H9 (cell line): ENCODE results near the gene RAB15. TPM values are rescaled to one million over a fixed set of nuclear protein-coding genes. Genes with fewer than 3 reads are reported as not detected.

ENCODE experiments used
- DNase-seq: peaks from one replicate; pipeline ENCODE4 v3.0.0-alpha.2; 2017
- H2AFZ ChIP-seq: one replicate; pipeline ENCODE4 v1.6.1; 2013; ENCODE audit warnings: mild to moderate bottlenecking, low read length, control low read depth, moderate library complexity
- H2AK5ac ChIP-seq: 2 replicates; pipeline ENCODE4 v1.6.1; 2013; ENCODE audit warnings: low read length, control low read depth, mixed read lengths; ENCODE audit not compliant: insufficient read length
- H2BK120ac ChIP-seq: one replicate; pipeline ENCODE4 v1.6.1; 2013; ENCODE audit warnings: low read depth, mild to moderate bottlenecking, low read length, control low read depth, inconsistent platforms; ENCODE audit not compliant: poor library complexity, severe bottlenecking
- H2BK12ac ChIP-seq: 2 replicates; pipeline ENCODE4 v1.6.1; 2013; ENCODE audit warnings: low read length, control low read depth, mixed read lengths, low read depth; ENCODE audit not compliant: insufficient read length
- H2BK15ac ChIP-seq: 2 replicates; pipeline ENCODE4 v1.6.1; 2013; ENCODE audit warnings: low read depth, low read length, control low read depth
- H2BK20ac ChIP-seq: one replicate; pipeline ENCODE4 v1.6.1; 2013; ENCODE audit warnings: low read depth, mild to moderate bottlenecking, low read length, control low read depth, inconsistent platforms; ENCODE audit not compliant: poor library complexity, severe bottlenecking
- H2BK5ac ChIP-seq: 2 replicates; pipeline ENCODE4 v1.6.1; 2013; ENCODE audit warnings: low read length, control low read depth, mixed read lengths; ENCODE audit not compliant: insufficient read length
- H3K14ac ChIP-seq: 2 replicates; pipeline ENCODE4 v1.6.1; 2013; ENCODE audit warnings: low read length, control low read depth; ENCODE audit not compliant: insufficient read depth
- H3K18ac ChIP-seq: 2 replicates; pipeline ENCODE4 v1.6.1; 2013; ENCODE audit warnings: low read depth, mild to moderate bottlenecking, mixed read lengths, low read length, control low read depth; ENCODE audit not compliant: insufficient read length
- H3K23ac ChIP-seq: 2 replicates; pipeline ENCODE4 v1.6.1; 2013; ENCODE audit warnings: low read length, control low read depth, mixed read lengths, low read depth; ENCODE audit not compliant: insufficient read length
- H3K23me2 ChIP-seq: 2 replicates; pipeline ENCODE4 v1.6.1; 2013; ENCODE audit warnings: low read depth, mild to moderate bottlenecking, mixed read lengths, low read length, control low read depth; ENCODE audit not compliant: insufficient read length, poor library complexity, severe bottlenecking
- H3K27ac ChIP-seq: 2 replicates; pipeline ENCODE4 v1.5.1; 2013; ENCODE audit warnings: low read length, control low read depth, mixed read lengths, low read depth; ENCODE audit not compliant: insufficient read length
- H3K27me3 ChIP-seq: 2 replicates; pipeline ENCODE4 v1.6.1; 2013; ENCODE audit warnings: low read length, control low read depth, inconsistent platforms; ENCODE audit not compliant: insufficient read depth
- H3K4ac ChIP-seq: 2 replicates; pipeline ENCODE4 v1.6.1; 2013; ENCODE audit warnings: low read depth, mild to moderate bottlenecking, control low read depth, inconsistent platforms, low read length, moderate library complexity
- H3K4me1 ChIP-seq: 2 replicates; pipeline ENCODE4 v1.6.1; 2013; ENCODE audit warnings: low read length, control low read depth, inconsistent platforms; ENCODE audit not compliant: insufficient read depth
- H3K4me2 ChIP-seq: 2 replicates; pipeline ENCODE4 v1.6.1; 2013; ENCODE audit warnings: low read length, control low read depth, mixed read lengths; ENCODE audit not compliant: insufficient read length, insufficient read depth
- H3K56ac ChIP-seq: 2 replicates; pipeline ENCODE4 v1.6.1; 2013; ENCODE audit warnings: low read depth, mild to moderate bottlenecking, mixed read lengths, low read length, control low read depth; ENCODE audit not compliant: insufficient read length
- H3K79me1 ChIP-seq: 2 replicates; pipeline ENCODE4 v1.6.1; 2013; ENCODE audit warnings: low read depth, mild to moderate bottlenecking, moderate library complexity, low read length, control low read depth, inconsistent platforms; ENCODE audit not compliant: insufficient read depth, poor library complexity, severe bottlenecking
- H3K79me2 ChIP-seq: 2 replicates; pipeline ENCODE4 v1.6.1; 2013; ENCODE audit warnings: low read length, control low read depth, inconsistent platforms; ENCODE audit not compliant: insufficient read depth
- H3K9ac ChIP-seq: 2 replicates; pipeline ENCODE4 v1.6.1; 2013; ENCODE audit warnings: low read length, control low read depth, mixed read lengths; ENCODE audit not compliant: insufficient read length; ENCODE audit errors: extremely low read depth
- H3K9me3 ChIP-seq: one replicate; pipeline ENCODE4 v1.6.1; 2013; ENCODE audit warnings: low read depth, low read length, inconsistent platforms; ENCODE audit not compliant: control insufficient read depth
- H3T11ph ChIP-seq: one replicate; pipeline ENCODE4 v1.6.1; 2013; ENCODE audit warnings: mild to moderate bottlenecking, low read length, control low read depth, inconsistent platforms
- H4K20me1 ChIP-seq: one replicate; pipeline ENCODE4 v1.6.1; 2013; ENCODE audit not compliant: control insufficient read depth, insufficient read length, insufficient read depth
- H4K5ac ChIP-seq: 2 replicates; pipeline ENCODE4 v1.6.1; 2013; ENCODE audit warnings: low read depth, mild to moderate bottlenecking, mixed read lengths, low read length, control low read depth; ENCODE audit not compliant: insufficient read length
- H4K8ac ChIP-seq: replicated peaks from 2 replicates; pipeline ENCODE4 v1.6.1; 2013; ENCODE audit warnings: low read length, control low read depth, mixed read lengths, low read depth; ENCODE audit not compliant: insufficient read length
- H4K91ac ChIP-seq: 2 replicates; pipeline ENCODE4 v1.6.1; 2013; ENCODE audit warnings: low read depth, mild to moderate bottlenecking, moderate library complexity, mixed read lengths, low read length, control low read depth; ENCODE audit not compliant: insufficient read length
- H3K27ac Mint-ChIP-seq, 3 experiments: 2 replicates in 2 of 3; 3 replicates in 1 of 3; pipeline ENCODE4 v1.8.0; 2020 to 2021; ENCODE audit warnings: mixed read lengths in 3 of 3, mild to moderate bottlenecking in 1 of 3, moderate library complexity in 1 of 3
- H3K27me3 Mint-ChIP-seq: 2 replicates; pipeline ENCODE4 v1.8.0; 2021; ENCODE audit warnings: low read depth, mild to moderate bottlenecking, moderate library complexity, mixed read lengths
- H3K36me3 Mint-ChIP-seq, 3 experiments: 2 replicates in 2 of 3; 3 replicates in 1 of 3; pipeline ENCODE4 v1.8.0; 2020 to 2021; ENCODE audit warnings: low read depth in 3 of 3, mixed read lengths in 3 of 3; ENCODE audit not compliant: insufficient read depth in 1 of 3
- H3K4me1 Mint-ChIP-seq, 2 experiments: 2 replicates each; pipeline ENCODE4 v1.8.0; 2020; ENCODE audit warnings: mixed read lengths in 2 of 2
- H3K4me3 Mint-ChIP-seq, 2 experiments: 2 replicates in 1 of 2; 3 replicates in 1 of 2; pipeline ENCODE4 v1.8.0; 2020 to 2021; ENCODE audit warnings: mild to moderate bottlenecking in 2 of 2, mixed read lengths in 2 of 2, moderate library complexity in 1 of 2
- H3K9me3 Mint-ChIP-seq, 2 experiments: 2 replicates in 1 of 2; 3 replicates in 1 of 2; pipeline ENCODE4 v1.8.0; 2020; ENCODE audit warnings: mild to moderate bottlenecking in 2 of 2, mixed read lengths in 2 of 2, moderate library complexity in 1 of 2
- WGBS: extraction: QIAGEN DNeasy Blood & Tissue Kit; methylation state at CpG from one replicate; pipeline ENCODE4 v1.1.7; 2013; ENCODE audit warnings: missing lambda C conversion rate, low lambda C conversion rate, mixed read lengths; ENCODE audit not compliant: insufficient read length; ENCODE audit errors: extremely low coverage; 5-methylcytosine and 5-hydroxymethylcytosine counted together
- total RNA-seq: library from RNA; stranded (reverse); gene quantifications from 2 replicates; pipeline ENCODE4 v1.2.1, GENCODE V29; 2021
- TF ChIP-seq, protein P1 (sequence below): fragments of 200-600 bp; sonication (generic); conservative IDR thresholded peaks from 3 replicates; pipeline ENCODE4 v1.8.0; 2021; ENCODE audit warnings: antibody characterized with exemption, mild to moderate bottlenecking

The RAB15 gene
- total RNA-seq, 1 experiment from 2014 or later = 54.3 TPM

- Histone ChIP-seq H3K9ac (no peak overlapping the region), H3K56ac (no peak overlapping the region), H3K79me2 (no peaks in the 10 kb centered on the region; the same call in 1 of the 2 replicates), H3K23me2 (peaks cover 3% of the 10 kb centered on the region), H3T11ph (no peak overlapping the region), H2BK20ac (no peak overlapping the region), H3K14ac (no peak overlapping the region), H2AFZ (peak overlapping the region; percentile 82), H2AK5ac (no peak overlapping the region), H2BK15ac (no peak overlapping the region), H4K20me1 (no peaks in the 10 kb centered on the region), H3K79me1 (no peaks in the 10 kb centered on the region), H2BK12ac (no peak overlapping the region), H3K27ac (no peak overlapping the region), H2BK120ac (no peak overlapping the region), H4K5ac (no peak overlapping the region), H3K4me1 (peaks cover 4% of the 10 kb centered on the region; the same call in 1 of the 2 replicates), H4K91ac (no peak overlapping the region), H2BK5ac (no peak overlapping the region), H3K18ac (no peak overlapping the region), H3K4ac (no peak overlapping the region), H3K9me3 (no peaks in the 10 kb centered on the region), H4K8ac (no peak overlapping the region), H3K27me3 (no peaks in the 10 kb centered on the region), H3K4me2 (peak overlapping the region; percentile 84), H3K23ac (no peak overlapping the region)
- Mint-ChIP-seq H3K36me3 (peaks cover 0 to under 1% (median 0%) of the 10 kb centered on the region in 3 experiments; a peak in 1 of 7 replicates), H3K9me3 (no peaks in the 10 kb centered on the region), H3K4me3 (peak overlapping the region; percentile 60 to 77), H3K27ac (no peak overlapping the region), H3K27me3 (peaks cover 17% of the 10 kb centered on the region), H3K4me1 (peaks cover 13 to 33% of the 10 kb centered on the region in 2 experiments)
- TF ChIP-seq, protein P1, sequence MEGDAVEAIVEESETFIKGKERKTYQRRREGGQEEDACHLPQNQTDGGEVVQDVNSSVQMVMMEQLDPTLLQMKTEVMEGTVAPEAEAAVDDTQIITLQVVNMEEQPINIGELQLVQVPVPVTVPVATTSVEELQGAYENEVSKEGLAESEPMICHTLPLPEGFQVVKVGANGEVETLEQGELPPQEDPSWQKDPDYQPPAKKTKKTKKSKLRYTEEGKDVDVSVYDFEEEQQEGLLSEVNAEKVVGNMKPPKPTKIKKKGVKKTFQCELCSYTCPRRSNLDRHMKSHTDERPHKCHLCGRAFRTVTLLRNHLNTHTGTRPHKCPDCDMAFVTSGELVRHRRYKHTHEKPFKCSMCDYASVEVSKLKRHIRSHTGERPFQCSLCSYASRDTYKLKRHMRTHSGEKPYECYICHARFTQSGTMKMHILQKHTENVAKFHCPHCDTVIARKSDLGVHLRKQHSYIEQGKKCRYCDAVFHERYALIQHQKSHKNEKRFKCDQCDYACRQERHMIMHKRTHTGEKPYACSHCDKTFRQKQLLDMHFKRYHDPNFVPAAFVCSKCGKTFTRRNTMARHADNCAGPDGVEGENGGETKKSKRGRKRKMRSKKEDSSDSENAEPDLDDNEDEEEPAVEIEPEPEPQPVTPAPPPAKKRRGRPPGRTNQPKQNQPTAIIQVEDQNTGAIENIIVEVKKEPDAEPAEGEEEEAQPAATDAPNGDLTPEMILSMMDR = peak; percentile 80
- WGBS = no CpG with 5 or more reads among the region's 15 CpGs
- DNase-seq = no peak
These were observed 11.5 kb upstream of the RAB15 start for GRCh38 chr14:64983439-64984310.
